Mesothelial cell of epicardium (in vitro differentiated cells): Measurements from ENCODE around the gene RAF1. TPM values are rescaled to one million over a fixed set of nuclear protein-coding genes. Genes with fewer than 3 reads are reported as not detected.
"Not testable (repeated sequence)": the region's sequence is repeated elsewhere in the genome, so short reads cannot be mapped to it uniquely, and the experiment has no call there.

Experiments used
- DNase-seq, 2 experiments: peaks; one replicate each; pipeline ENCODE4 v3.0.0; 2021; ENCODE audit warnings: low spot score in 2 of 2; ENCODE audit not compliant: unreplicated experiment in 2 of 2
- H3K27ac Mint-ChIP-seq: 2 replicates; pipeline ENCODE4 v1.8.0; 2021; ENCODE audit warnings: mixed read lengths
- H3K27me3 Mint-ChIP-seq: 2 replicates; pipeline ENCODE4 v1.8.0; 2021; ENCODE audit warnings: low read depth, mixed read lengths
- H3K36me3 Mint-ChIP-seq: 2 replicates; pipeline ENCODE4 v1.8.0; 2021; ENCODE audit warnings: mixed read lengths
- H3K4me1 Mint-ChIP-seq: 2 replicates; pipeline ENCODE4 v1.8.0; 2021; ENCODE audit warnings: mixed read lengths
- H3K4me3 Mint-ChIP-seq: 2 replicates; pipeline ENCODE4 v1.8.0; 2021; ENCODE audit warnings: mild to moderate bottlenecking, moderate library complexity, mixed read lengths
- H3K9me3 Mint-ChIP-seq: 2 replicates; pipeline ENCODE4 v1.8.0; 2021; ENCODE audit warnings: mixed read lengths
- CTCF ChIP-seq: fragments of 200-600 bp; sonication (generic); IDR thresholded peaks from one replicate; pipeline ENCODE4 v1.5.0; 2021; ENCODE audit warnings: antibody characterized with exemption; ENCODE audit not compliant: unreplicated experiment
- total RNA-seq: library from RNA; stranded (reverse); gene quantifications from 3 replicates; pipeline ENCODE4 v1.2.1, GENCODE V29; 2021

RAF1 gene
- total RNA-seq, 1 donor from 2014 or later = 116 TPM

GRCh38 chr3:12644331-12644937, 19.5 kb downstream of the RAF1 start:
- no peak for DNase-seq
- Mint-ChIP-seq H3K27me3 (no peaks in the 10 kb centered on the region), H3K4me1 (peaks cover 22% of the 10 kb centered on the region), H3K36me3 (peaks cover 6% of the 10 kb centered on the region), H3K27ac (peak overlapping the region; percentile 75), H3K9me3 (no peaks in the 10 kb centered on the region), H3K4me3 (no peak overlapping the region)
- no peak for TF ChIP-seq CTCF

GRCh38 chr3:12643724-12644123, 20.2 kb downstream of the RAF1 start:
- peaks cover 22% of the 10 kb centered on the region for H3K4me1 Mint-ChIP-seq
- peaks cover 10% of the 10 kb centered on the region for H3K36me3 Mint-ChIP-seq
- H3K27me3 Mint-ChIP-seq = no peaks in the 10 kb centered on the region
- no peak overlapping the region for H3K4me3 Mint-ChIP-seq
- H3K9me3 Mint-ChIP-seq = no peaks in the 10 kb centered on the region
- peak overlapping the region; percentile 75 for H3K27ac Mint-ChIP-seq
- DNase-seq = no peak
- no peak for TF ChIP-seq CTCF

- H3K4me1 Mint-ChIP-seq = peaks cover 22% of the 10 kb centered on the region
- no peak overlapping the region for H3K4me3 Mint-ChIP-seq
- no peak for DNase-seq
- no peaks in the 10 kb centered on the region for H3K9me3 Mint-ChIP-seq
- peak overlapping the region; percentile 95 for H3K27ac Mint-ChIP-seq
- no peak for TF ChIP-seq CTCF
- H3K27me3 Mint-ChIP-seq = no peaks in the 10 kb centered on the region
- H3K36me3 Mint-ChIP-seq = peaks cover 10% of the 10 kb centered on the region
These were observed 20.9 kb downstream of the RAF1 start for GRCh38 chr3:12643010-12643380.

GRCh38 chr3:12640853-12641252, 23.1 kb downstream of the RAF1 start:
- H3K27ac Mint-ChIP-seq, H3K36me3 Mint-ChIP-seq, DNase-seq, H3K4me3 Mint-ChIP-seq, H3K27me3 Mint-ChIP-seq, H3K9me3 Mint-ChIP-seq: not testable (repeated sequence)
- peaks cover 22% of the 10 kb centered on the region for H3K4me1 Mint-ChIP-seq

GRCh38 chr3:12638105-12638504, 25.8 kb downstream of the RAF1 start:
- peaks cover 14% of the 10 kb centered on the region for H3K36me3 Mint-ChIP-seq
- no peak overlapping the region for H3K27ac Mint-ChIP-seq
- H3K4me1 Mint-ChIP-seq = peaks cover 5% of the 10 kb centered on the region
- no peaks in the 10 kb centered on the region for H3K27me3 Mint-ChIP-seq
- H3K4me3 Mint-ChIP-seq = no peak overlapping the region
- TF ChIP-seq CTCF = no peak
- DNase-seq = no peak
- H3K9me3 Mint-ChIP-seq = no peaks in the 10 kb centered on the region

GRCh38 chr3:12633108-12633507, 30.8 kb downstream of the RAF1 start:
- no peak for TF ChIP-seq CTCF
- DNase-seq = no peak
- Mint-ChIP-seq H3K9me3 (no peaks in the 10 kb centered on the region), H3K27ac (no peak overlapping the region), H3K36me3 (peaks cover 6% of the 10 kb centered on the region), H3K4me3 (no peak overlapping the region), H3K4me1 (peaks cover 7% of the 10 kb centered on the region), H3K27me3 (no peaks in the 10 kb centered on the region)
